GM18505 (cell line): Measurements from ENCODE around the gene CDH23.

ENCODE experiments used
- ATAC-seq: cut with Tn5 transposase; IDR thresholded peaks from one replicate; pipeline ENCODE4 v1.9.1; 2021; ENCODE audit not compliant: unreplicated experiment
- POLR2A ChIP-seq: IDR thresholded peaks from 4 replicates; pipeline ENCODE4 v1.6.1; 2011; ENCODE audit warnings: borderline replicate concordance; ENCODE audit not compliant: insufficient read depth, insufficient read length; ENCODE audit errors: extremely low read depth

CDH23 gene

DNA sequence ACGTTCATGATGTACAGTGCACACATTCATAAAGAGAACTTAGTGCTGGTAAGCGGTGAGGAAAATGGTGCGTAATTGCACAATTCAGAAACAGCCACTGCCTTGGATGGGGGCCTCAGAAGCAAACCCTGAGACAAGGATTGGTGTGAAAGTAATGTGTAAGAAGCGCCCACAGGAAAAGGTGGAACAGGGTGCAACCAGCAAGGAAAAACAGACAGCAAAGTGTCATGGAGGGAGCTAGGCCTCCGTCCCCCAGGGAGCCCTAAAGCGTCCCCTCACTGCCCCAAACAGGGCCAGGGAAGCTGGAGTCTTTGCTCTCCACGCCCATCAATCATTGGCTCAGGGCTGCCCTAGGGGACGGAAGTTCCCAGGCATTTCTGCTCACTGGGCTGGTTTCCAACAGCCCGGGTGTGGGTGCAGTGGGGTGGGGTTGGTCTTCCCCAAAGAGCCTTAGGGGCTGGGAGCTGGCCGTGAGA is 332.5 kb downstream of the CDH23 start:
- TF ChIP-seq POLR2A, result no peak
- ATAC-seq, result no peak

DNA sequence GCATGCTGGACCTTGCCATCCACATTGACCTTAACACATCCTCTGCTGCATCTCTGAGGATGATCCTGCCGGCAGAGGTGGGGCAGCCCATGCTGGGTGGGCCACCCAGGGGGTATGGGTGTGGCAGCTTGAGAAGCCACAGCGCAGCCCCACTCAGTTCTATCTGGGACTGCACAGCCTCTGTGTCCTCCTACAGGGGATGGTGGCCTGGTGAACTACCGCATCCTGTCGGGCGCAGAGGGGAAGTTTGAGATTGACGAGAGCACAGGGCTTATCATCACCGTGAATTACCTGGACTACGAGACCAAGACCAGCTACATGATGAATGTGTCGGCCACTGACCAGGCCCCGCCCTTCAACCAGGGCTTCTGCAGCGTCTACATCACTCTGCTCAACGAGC is 335.1 kb downstream of the CDH23 start:
- no peak for TF ChIP-seq POLR2A
- no peak for ATAC-seq

DNA sequence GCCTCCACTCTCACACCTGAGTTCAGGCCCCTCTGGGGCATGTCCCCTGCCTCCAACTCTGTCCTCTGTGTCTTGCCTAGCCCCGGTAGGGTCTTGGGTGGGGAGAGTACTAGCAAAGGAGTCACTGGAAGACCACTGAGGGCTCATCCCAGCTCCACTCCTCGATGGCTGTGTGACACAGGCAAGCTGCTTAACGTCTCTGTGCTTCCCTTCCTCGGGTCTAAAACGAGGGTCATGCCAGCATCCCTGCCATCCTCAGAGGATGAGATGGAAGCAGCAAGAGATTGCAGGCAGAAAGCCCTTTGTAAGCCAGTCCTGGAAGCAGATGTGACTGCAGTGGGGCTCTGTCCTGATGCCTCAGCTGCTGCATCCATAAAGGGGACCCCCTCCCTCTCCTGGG is 338.1 kb downstream of the CDH23 start:
- TF ChIP-seq POLR2A, result no peak
- ATAC-seq, result no peak

GRCh38 chr10:71735709-71736569 is 339.2 kb downstream of the CDH23 start:
- no peak for TF ChIP-seq POLR2A
- ATAC-seq, result no peak

GRCh38 chr10:71736570-71736952 is 339.8 kb downstream of the CDH23 start:
- no peak for TF ChIP-seq POLR2A
- ATAC-seq, result no peak

- no peak for ATAC-seq
- no peak for TF ChIP-seq POLR2A
Measured at GRCh38 chr10:71737001-71737833, 340.5 kb downstream of the CDH23 start.

DNA sequence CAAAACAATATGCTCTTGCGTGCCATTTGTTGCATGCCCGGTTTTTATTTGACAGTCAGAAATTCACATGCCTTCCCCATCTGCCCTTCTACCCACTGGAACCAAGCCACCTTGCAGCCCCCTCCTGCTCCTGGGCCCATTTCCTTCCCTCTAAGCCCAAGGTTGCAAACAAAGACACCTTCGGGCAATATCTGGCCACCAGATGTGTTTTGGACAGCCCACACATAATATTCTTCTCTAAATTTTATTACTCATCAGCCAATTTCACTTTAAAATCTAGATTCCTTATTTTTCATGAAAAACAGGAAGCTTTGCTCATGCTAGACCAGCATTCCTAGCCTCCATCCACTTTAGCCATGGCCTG is 341.1 kb downstream of the CDH23 start:
- TF ChIP-seq POLR2A, result no peak
- no peak for ATAC-seq

GRCh38 chr10:71739358-71739900 is 342.7 kb downstream of the CDH23 start:
- no peak for TF ChIP-seq POLR2A
- ATAC-seq, result no peak

DNA sequence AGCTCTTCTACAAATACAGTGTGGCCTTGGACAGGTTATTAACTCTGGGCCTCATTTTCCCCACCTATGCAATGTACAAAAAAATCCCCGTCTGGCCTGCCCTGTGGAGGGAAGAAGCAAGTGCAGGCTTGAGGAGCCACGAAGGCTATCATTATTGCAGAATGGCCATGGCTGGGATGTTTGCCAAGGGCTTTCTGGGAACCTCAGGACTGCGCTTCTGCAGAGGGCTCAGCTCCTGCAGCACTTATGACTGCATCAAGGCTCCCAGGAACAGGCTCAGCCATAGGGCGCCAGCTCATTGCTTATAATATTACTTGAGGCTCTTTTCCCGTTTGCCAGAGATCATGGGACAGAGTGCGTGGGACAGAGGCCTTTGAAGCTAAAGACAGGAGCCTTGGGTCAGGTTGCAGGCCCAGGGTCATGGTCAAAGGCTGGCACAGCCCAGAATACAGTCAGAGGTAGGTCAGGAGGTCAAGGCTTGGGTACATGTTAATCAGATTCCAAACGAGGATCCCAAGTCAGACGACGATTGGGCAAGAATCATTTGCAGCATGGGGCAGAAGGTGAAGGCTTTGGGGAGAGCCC is 343.4 kb downstream of the CDH23 start:
- TF ChIP-seq POLR2A, result no peak
- no peak for ATAC-seq

GRCh38 chr10:71741029-71741428 is 344.3 kb downstream of the CDH23 start:
- TF ChIP-seq POLR2A, result no peak
- ATAC-seq, result no peak

GRCh38 chr10:71741671-71742070 is 345.0 kb downstream of the CDH23 start:
- TF ChIP-seq POLR2A, result no peak
- no peak for ATAC-seq

- no peak for TF ChIP-seq POLR2A
- ATAC-seq, result no peak
Measured at GRCh38 chr10:71742301-71743088, 345.8 kb downstream of the CDH23 start.
